Ascending aorta (tissue), 2 donors: ENCODE results near the gene CA10. TPM values are rescaled to one million over a fixed set of nuclear protein-coding genes. Genes with fewer than 3 reads are reported as not detected.

Experiments used
- DNase-seq, 2 donors: peaks; one replicate each; pipeline ENCODE4 v3.0.0-alpha.2; 2019; ENCODE audit warnings: low spot score in 2 of 2
- H3K27ac ChIP-seq, 2 donors: fragments of 200-600 bp; sonication (generic); one replicate each; pipeline ENCODE4 v1.5.1; 2016 to 2017; ENCODE audit warnings: mild to moderate bottlenecking in 1 of 2
- H3K27me3 ChIP-seq: fragments of 200-600 bp; sonication (generic); one replicate; pipeline ENCODE4 v1.5.1; 2017
- H3K36me3 ChIP-seq, 2 donors: fragments of 200-600 bp; sonication (generic); one replicate each; pipeline ENCODE4 v1.5.1; 2016
- H3K4me1 ChIP-seq, 2 donors: fragments of 200-600 bp; sonication (generic); one replicate each; pipeline ENCODE4 v1.5.1; 2016 to 2017; ENCODE audit warnings: mild to moderate bottlenecking in 1 of 2
- H3K4me3 ChIP-seq, 2 donors: fragments of 200-600 bp; sonication (generic); one replicate each; pipeline ENCODE4 v1.5.1; 2016 to 2017; ENCODE audit warnings: mild to moderate bottlenecking in 1 of 2
- H3K9me3 ChIP-seq, 2 donors: fragments of 200-600 bp; sonication (generic); one replicate each; pipeline ENCODE4 v1.5.1; 2016
- CTCF ChIP-seq, 3 experiments: fragments of 200-600 bp in 2 of 3; fragments of 450-650 bp in 1 of 3; sonication (generic) in 2 of 3; IDR thresholded peaks; one replicate each; pipeline ENCODE4 v1.5.1; 2016 to 2019; ENCODE audit warnings: antibody characterized with exemption in 3 of 3, mild to moderate bottlenecking in 1 of 3, moderate library complexity in 1 of 3
- intact Hi-C: fragments of 100-400 bp; cut with DNase I; formaldehyde crosslinking; loops from one replicate; pipeline ENCODE4 v1.15.1; 2023
- total RNA-seq: library from RNA; depleted of rRNA; stranded (reverse); fragments of >200 nt; gene quantifications from one replicate; pipeline ENCODE4 v1.1.0, GENCODE V29; 2016

Gene CA10
- total RNA-seq, 1 donor from 2014 or later, result not detected

GRCh38 chr17:52048137-52048898 is 110.2 kb downstream of the CA10 start:
- Histone ChIP-seq H3K4me3 (no peak overlapping the region), H3K36me3 (no peaks in the 10 kb centered on the region), H3K27me3 (no peaks in the 10 kb centered on the region), H3K27ac (no peak overlapping the region), H3K4me1 (no peaks in the 10 kb centered on the region), H3K9me3 (no peaks in the 10 kb centered on the region)
- no peak for TF ChIP-seq CTCF (IDR thresholded peaks at IDR 0.05)
- no peak for DNase-seq
- intact Hi-C loops, result no loop called here

GRCh38 chr17:52047086-52047485 is 111.4 kb downstream of the CA10 start:
- Histone ChIP-seq H3K27me3 (no peaks in the 10 kb centered on the region), H3K9me3 (no peaks in the 10 kb centered on the region), H3K36me3 (no peaks in the 10 kb centered on the region), H3K4me1 (no peaks in the 10 kb centered on the region), H3K27ac (no peak overlapping the region), H3K4me3 (no peak overlapping the region)
- intact Hi-C loops, result no loop called here
- TF ChIP-seq CTCF (IDR thresholded peaks at IDR 0.05), result no peak
- DNase-seq, result no peak

DNA sequence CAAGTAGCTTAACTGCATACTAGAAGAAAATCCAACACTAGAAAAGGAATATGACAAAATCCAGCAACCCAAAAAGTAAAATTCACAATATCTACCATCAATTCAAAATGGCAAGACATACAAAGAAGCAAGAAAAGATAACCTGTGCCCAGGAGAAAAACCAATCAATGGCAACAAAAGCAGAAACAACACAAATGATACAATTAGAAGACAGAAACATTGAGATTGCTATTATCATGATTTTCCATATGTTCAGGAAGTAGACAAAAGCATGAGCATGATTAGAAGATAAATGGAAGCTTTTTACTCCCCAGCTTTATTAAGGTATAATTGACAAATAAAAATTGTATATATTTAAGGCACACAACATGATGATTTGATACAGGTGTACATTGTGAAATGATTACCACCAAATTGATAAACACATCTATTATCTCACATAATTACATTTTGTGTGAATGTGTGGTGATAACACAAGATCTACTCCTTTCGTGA is 117.3 kb downstream of the CA10 start:
- Histone ChIP-seq H3K9me3 (no peaks in the 10 kb centered on the region), H3K36me3 (no peaks in the 10 kb centered on the region), H3K27me3 (no peaks in the 10 kb centered on the region), H3K27ac (no peak overlapping the region), H3K4me1 (no peaks in the 10 kb centered on the region), H3K4me3 (no peak overlapping the region)
- intact Hi-C loops, result no loop called here
- TF ChIP-seq CTCF (IDR thresholded peaks at IDR 0.05), result no peak
- DNase-seq, result no peak

DNA sequence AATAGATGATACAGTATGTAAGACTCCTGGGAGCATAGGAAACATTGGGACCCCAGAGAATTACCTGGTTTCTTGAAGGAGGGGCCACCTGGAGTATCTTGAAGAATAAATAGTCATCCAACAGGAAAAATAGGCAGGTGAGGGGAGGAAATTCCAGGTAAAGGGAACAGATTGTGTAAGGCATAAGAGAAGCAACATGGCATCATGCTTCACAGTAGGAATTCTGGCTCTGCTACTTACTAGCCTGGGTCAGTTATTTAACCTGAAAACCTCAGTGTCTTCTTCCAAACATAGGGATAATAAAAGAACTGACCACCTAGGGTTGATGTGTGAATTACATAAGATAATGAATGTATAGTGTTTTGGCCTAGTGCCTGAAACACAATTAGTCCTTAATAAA is 122.1 kb downstream of the CA10 start:
- Histone ChIP-seq H3K4me3 (no peak overlapping the region), H3K4me1 (no peaks in the 10 kb centered on the region), H3K9me3 (no peaks in the 10 kb centered on the region), H3K27me3 (no peaks in the 10 kb centered on the region), H3K27ac (no peak overlapping the region), H3K36me3 (no peaks in the 10 kb centered on the region)
- DNase-seq, result no peak
- TF ChIP-seq CTCF (IDR thresholded peaks at IDR 0.05), result no peak
- intact Hi-C loops, result no loop called here

- DNase-seq, result no peak
- intact Hi-C loops, result no loop called here
- Histone ChIP-seq H3K4me1 (no peaks in the 10 kb centered on the region), H3K27me3 (no peaks in the 10 kb centered on the region), H3K27ac (no peak overlapping the region), H3K36me3 (no peaks in the 10 kb centered on the region), H3K9me3 (no peaks in the 10 kb centered on the region), H3K4me3 (no peak overlapping the region)
- TF ChIP-seq CTCF (IDR thresholded peaks at IDR 0.05), result no peak
Measured at GRCh38 chr17:52035336-52035915, 123.1 kb downstream of the CA10 start.
